Astrocyte (in vitro differentiated cells and primary cell): ENCODE data around the gene OR10D3.

Experiments used
- CTCF ChIP-seq: IDR thresholded peaks from 2 replicates; pipeline ENCODE4 v1.5.1; 2011; ENCODE audit warnings: low read depth, mild to moderate bottlenecking, inconsistent platforms, low read length, moderate library complexity; ENCODE audit not compliant: insufficient read depth
- EZH2 ChIP-seq: IDR thresholded peaks from 2 replicates; pipeline ENCODE4 v1.6.1; 2012; ENCODE audit warnings: mild to moderate bottlenecking, low read length, inconsistent platforms; ENCODE audit not compliant: insufficient read depth

DNA sequence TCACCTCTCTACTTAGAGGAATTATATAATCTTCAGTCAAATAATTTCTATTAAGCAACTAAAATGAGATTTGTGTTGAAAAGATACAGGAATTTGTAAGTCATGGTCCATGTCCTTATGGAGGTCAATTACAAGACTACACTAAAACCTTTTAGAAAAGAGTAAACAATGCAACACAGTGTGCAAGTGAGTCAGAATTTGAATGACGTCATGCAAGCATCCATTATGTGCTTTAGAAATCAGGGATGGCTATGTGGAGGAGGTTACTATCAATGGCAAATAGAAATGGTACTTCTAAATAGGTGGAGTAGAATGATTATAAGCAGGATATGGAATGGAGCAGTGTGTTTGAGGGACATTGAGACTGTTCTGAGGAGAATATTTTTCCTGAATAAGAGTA is 16.6 kb downstream of the OR10D3 start:
- TF ChIP-seq CTCF, result no peak
- no peak for TF ChIP-seq EZH2
